ENCODE measurements around the gene CALM1.

- TF ChIP-seq, protein P1, sequence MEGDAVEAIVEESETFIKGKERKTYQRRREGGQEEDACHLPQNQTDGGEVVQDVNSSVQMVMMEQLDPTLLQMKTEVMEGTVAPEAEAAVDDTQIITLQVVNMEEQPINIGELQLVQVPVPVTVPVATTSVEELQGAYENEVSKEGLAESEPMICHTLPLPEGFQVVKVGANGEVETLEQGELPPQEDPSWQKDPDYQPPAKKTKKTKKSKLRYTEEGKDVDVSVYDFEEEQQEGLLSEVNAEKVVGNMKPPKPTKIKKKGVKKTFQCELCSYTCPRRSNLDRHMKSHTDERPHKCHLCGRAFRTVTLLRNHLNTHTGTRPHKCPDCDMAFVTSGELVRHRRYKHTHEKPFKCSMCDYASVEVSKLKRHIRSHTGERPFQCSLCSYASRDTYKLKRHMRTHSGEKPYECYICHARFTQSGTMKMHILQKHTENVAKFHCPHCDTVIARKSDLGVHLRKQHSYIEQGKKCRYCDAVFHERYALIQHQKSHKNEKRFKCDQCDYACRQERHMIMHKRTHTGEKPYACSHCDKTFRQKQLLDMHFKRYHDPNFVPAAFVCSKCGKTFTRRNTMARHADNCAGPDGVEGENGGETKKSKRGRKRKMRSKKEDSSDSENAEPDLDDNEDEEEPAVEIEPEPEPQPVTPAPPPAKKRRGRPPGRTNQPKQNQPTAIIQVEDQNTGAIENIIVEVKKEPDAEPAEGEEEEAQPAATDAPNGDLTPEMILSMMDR (IDR thresholded peaks at IDR 0.05; ENCODE audit: low read depth, low read length, missing input control): no peak
- TF ChIP-seq GABPA (IDR thresholded peaks at IDR 0.05 in 1 of 2, conservative IDR thresholded peaks at IDR 0.05 in 1 of 2) (no peak), FOXA2 (IDR thresholded peaks at IDR 0.05) (no peak), EGR1 (IDR thresholded peaks at IDR 0.05; ENCODE audit: low read depth in 2 of 2) (no peak), TAF1 (conservative IDR thresholded peaks at IDR 0.05) (no peak), RAD21 (IDR thresholded peaks at IDR 0.05) (no peak)
These were observed 34.3 kb upstream of the CALM1 start for GRCh38 chr14:90362558-90362896.
